Uterus (tissue), 4 donors: ENCODE data around the gene PDIA3. TPM values are rescaled to one million over a fixed set of nuclear protein-coding genes. Genes with fewer than 3 reads are reported as not detected.
"Not testable (repeated sequence)": the region's sequence is repeated elsewhere in the genome, so short reads cannot be mapped to it uniquely, and the experiment has no call there.

Experiments
- DNase-seq, 2 donors: peaks; one replicate each; pipeline ENCODE4 v3.0.0-alpha.2; 2019 to 2020
- H3K27ac ChIP-seq, 2 donors: fragments of 200-600 bp; sonication (generic); 1 replicate in 1 of 2; 2 replicates in 1 of 2; pipeline ENCODE4 v1.5.1; 2016 to 2018
- H3K27me3 ChIP-seq, 2 donors: fragments of 200-600 bp; sonication (generic); one replicate each; pipeline ENCODE4 v1.5.1; 2018 to 2019; ENCODE audit warnings: control low read depth in 1 of 2
- H3K36me3 ChIP-seq, 2 donors: fragments of 200-600 bp; sonication (generic); one replicate each; pipeline ENCODE4 v1.5.1; 2019; ENCODE audit warnings: control low read depth in 1 of 2
- H3K4me1 ChIP-seq, 2 donors: fragments of 200-600 bp; sonication (generic); one replicate each; pipeline ENCODE4 v1.5.1; 2018 to 2019; ENCODE audit warnings: control low read depth in 1 of 2
- H3K4me3 ChIP-seq, 2 donors: fragments of 200-600 bp; sonication (generic); 1 replicate in 1 of 2; 2 replicates in 1 of 2; pipeline ENCODE4 v1.5.1; 2018 to 2019; ENCODE audit warnings: mild to moderate bottlenecking in 1 of 2
- H3K9me3 ChIP-seq, 2 donors: fragments of 200-600 bp; sonication (generic); one replicate each; pipeline ENCODE4 v1.5.1; 2019; ENCODE audit warnings: control low read depth in 1 of 2
- CTCF ChIP-seq, 4 experiments: fragments of 200-600 bp in 2 of 4; fragments of 450-650 bp in 2 of 4; sonication (generic) in 2 of 4; IDR thresholded peaks; one replicate each; pipeline ENCODE4 v1.5.1; 2016 to 2019; ENCODE audit warnings: antibody characterized with exemption in 4 of 4, mild to moderate bottlenecking in 2 of 4, moderate library complexity in 1 of 4
- POLR2A ChIP-seq, 2 donors: fragments of 450-650 bp; IDR thresholded peaks; one replicate each; pipeline ENCODE4 v1.6.1; 2016; ENCODE audit warnings: antibody characterized with exemption in 2 of 2, mild to moderate bottlenecking in 1 of 2, moderate library complexity in 1 of 2
- intact Hi-C: fragments of 100-400 bp; cut with DNase I; formaldehyde crosslinking; loops from one replicate; pipeline ENCODE4 v1.15.1; 2023; ENCODE audit warnings: low total_unique reads
- total RNA-seq, 4 donors: library from RNA; depleted of rRNA in 3 of 4; stranded (reverse); fragments of >200 nt in 3 of 4; gene quantifications; one replicate each; pipeline versions ENCODE4 v1.1.0 to v1.2.4, GENCODE V29; 2014 to 2023
- donor health status: DM: yes; HTN: yes; CAD: no.

The PDIA3 gene
- total RNA-seq, 4 donors from 2014 or later, result 82.6 to 264 (median 188) TPM

GRCh38 chr15:43796566-43796965 is 50.3 kb downstream of the PDIA3 start:
- no peak for TF ChIP-seq CTCF (IDR thresholded peaks at IDR 0.05)
- no peak for TF ChIP-seq POLR2A (IDR thresholded peaks at IDR 0.05)
- no peaks in the 10 kb centered on the region for H3K27me3 ChIP-seq
- peaks cover 4 to 25% of the 10 kb centered on the region in 2 donors for H3K4me1 ChIP-seq
- H3K36me3 ChIP-seq, result no peaks in the 10 kb centered on the region
- intact Hi-C loops, result no loop called here
- no peaks in the 10 kb centered on the region for H3K9me3 ChIP-seq
- H3K4me3 ChIP-seq, result no peak overlapping the region
- no peak overlapping the region for H3K27ac ChIP-seq
- DNase-seq, result no peak

- no peaks in the 10 kb centered on the region for H3K36me3 ChIP-seq
- intact Hi-C loops, result no loop called here
- H3K27ac ChIP-seq, result peak overlapping the region; percentile 88 to 97
- TF ChIP-seq CTCF (IDR thresholded peaks at IDR 0.05), result no peak
- TF ChIP-seq POLR2A (IDR thresholded peaks at IDR 0.05), result no peak
- H3K9me3 ChIP-seq, result no peaks in the 10 kb centered on the region
- H3K4me1 ChIP-seq, result peaks cover 0 to 12% of the 10 kb centered on the region in 2 donors
- no peak for DNase-seq
- H3K27me3 ChIP-seq, result no peaks in the 10 kb centered on the region
- H3K4me3 ChIP-seq, result no peak overlapping the region
These were observed 53.1 kb downstream of the PDIA3 start for GRCh38 chr15:43799209-43799944.

- H3K4me1 ChIP-seq, result peaks cover 0 to 9% of the 10 kb centered on the region in 2 donors
- no peaks in the 10 kb centered on the region for H3K9me3 ChIP-seq
- H3K36me3 ChIP-seq, result no peaks in the 10 kb centered on the region
- peak within 1 kb of the TSS; percentile 88 to 97 for H3K27ac ChIP-seq
- TF ChIP-seq POLR2A (IDR thresholded peaks at IDR 0.05), result no peak
- TF ChIP-seq CTCF (IDR thresholded peaks at IDR 0.05), result no peak
- intact Hi-C loops, result no loop called here
- DNase-seq, result no peak
- no peaks in the 10 kb centered on the region for H3K27me3 ChIP-seq
- H3K4me3 ChIP-seq, result peak within 1 kb of the TSS; percentile 85 to 93
These were observed 53.7 kb downstream of the PDIA3 start, which contains the start of gene SERINC4 for GRCh38 chr15:43799945-43800285. Gene SERINC4 (minus strand): TSS chr15:43800220. CDS start chr15:43799986, 234 bp downstream.

GRCh38 chr15:43800286-43801141 is 54.3 kb downstream of the PDIA3 start, which contains the start of gene HYPK:
Gene HYPK (plus strand): TSS chr15:43800599. CDS start chr15:43800623, 24 bp downstream.
- Histone ChIP-seq H3K27me3 (no peaks in the 10 kb centered on the region), H3K4me3 (peak within 1 kb of the TSS; percentile 85 to 93), H3K4me1 (peaks cover 0 to 5% of the 10 kb centered on the region in 2 donors), H3K27ac (peak within 1 kb of the TSS; percentile 88 to 97), H3K36me3 (no peaks in the 10 kb centered on the region), H3K9me3 (no peaks in the 10 kb centered on the region)
- intact Hi-C loops, result no loop called here
- TF ChIP-seq POLR2A (IDR thresholded peaks at IDR 0.05) (peak; percentile 63 to 71), CTCF (IDR thresholded peaks at IDR 0.05) (peak in 1 of 4 experiments; percentile 6)
- DNase-seq, result peak; percentile 93

- H3K27ac ChIP-seq, H3K9me3 ChIP-seq, H3K27me3 ChIP-seq, H3K4me3 ChIP-seq, H3K4me1 ChIP-seq, H3K36me3 ChIP-seq, DNase-seq, intact Hi-C loops: not testable (repeated sequence)
These were observed 56.4 kb downstream of the PDIA3 start for GRCh38 chr15:43802676-43803075.
